HepG2 (cell line): Measurements from ENCODE around the gene STN1. TPM values are rescaled to one million over a fixed set of nuclear protein-coding genes. Genes with fewer than 3 reads are reported as not detected.

Source experiments
- ESRRA ChIP-seq: sonication (generic); formaldehyde crosslinking; IDR thresholded peaks from 2 replicates; pipeline ENCODE4 v1.5.1; 2020; ENCODE audit warnings: mild to moderate bottlenecking, low read depth, missing genetic modification reagents
- GLI4 ChIP-seq: sonication (generic); formaldehyde crosslinking; IDR thresholded peaks from 2 replicates; pipeline ENCODE4 v1.5.1; 2020; ENCODE audit warnings: missing genetic modification reagents, mild to moderate bottlenecking, moderate library complexity, borderline replicate concordance
- NR3C1 ChIP-seq: sonication (generic); formaldehyde crosslinking; IDR thresholded peaks from 2 replicates; pipeline ENCODE4 v1.4.0; 2020; ENCODE audit warnings: missing genetic modification reagents
- POGZ ChIP-seq: sonication (generic); formaldehyde crosslinking; IDR thresholded peaks from 2 replicates; pipeline ENCODE4 v1.4.0; 2020; ENCODE audit warnings: mild to moderate bottlenecking, missing genetic modification reagents
- ZFYVE20 ChIP-seq: sonication (generic); formaldehyde crosslinking; IDR thresholded peaks from 2 replicates; pipeline ENCODE4 v1.8.0; 2023; ENCODE audit warnings: low read depth, mild to moderate bottlenecking, moderate library complexity, missing genetic modification reagents, borderline replicate concordance
- ZNF24 ChIP-seq: fragments of 450-650 bp; IDR thresholded peaks from 2 replicates; pipeline ENCODE4 v1.6.1; 2017; ENCODE audit warnings: antibody characterized with exemption, mild to moderate bottlenecking
- ZNF256 ChIP-seq: sonication (generic); formaldehyde crosslinking; conservative IDR thresholded peaks from 2 replicates; pipeline ENCODE4 v1.4.0; 2020; ENCODE audit warnings: missing genetic modification reagents
- ZNF441 ChIP-seq: sonication (generic); formaldehyde crosslinking; IDR thresholded peaks from 2 replicates; pipeline ENCODE4 v1.7.0; 2021; ENCODE audit warnings: missing genetic modification reagents, borderline replicate concordance
- ZNF616 ChIP-seq: sonication (generic); formaldehyde crosslinking; IDR thresholded peaks from 2 replicates; pipeline ENCODE4 v1.5.0; 2020; ENCODE audit warnings: low read depth, mild to moderate bottlenecking, missing genetic modification reagents
- ZNF619 ChIP-seq: sonication (generic); formaldehyde crosslinking; IDR thresholded peaks from 2 replicates; pipeline ENCODE4 v1.4.0; 2020; ENCODE audit warnings: mild to moderate bottlenecking, missing genetic modification reagents
- ZNF639 ChIP-seq: conservative IDR thresholded peaks from 2 replicates; pipeline ENCODE4 v1.6.1; 2018; ENCODE audit warnings: missing genetic modification reagents
- ZNF678 ChIP-seq: sonication (generic); formaldehyde crosslinking; IDR thresholded peaks from 2 replicates; pipeline ENCODE4 v1.4.0; 2020; ENCODE audit warnings: mild to moderate bottlenecking, missing genetic modification reagents
- ZNF761 ChIP-seq: sonication (generic); formaldehyde crosslinking; conservative IDR thresholded peaks from 2 replicates; pipeline ENCODE4 v1.4.0; 2020; ENCODE audit warnings: mild to moderate bottlenecking, missing genetic modification reagents
- ZSCAN21 ChIP-seq: sonication (generic); formaldehyde crosslinking; IDR thresholded peaks from 2 replicates; pipeline ENCODE4 v1.8.0; 2022; ENCODE audit warnings: mild to moderate bottlenecking, missing genetic modification reagents, moderate library complexity, borderline replicate concordance
- polyA plus RNA-seq, 8 experiments: library from polyadenylated mRNA; depleted of rRNA in 3 of 8; stranded (reverse) in 7 of 8; unstranded in 1 of 8; fragments of >200 nt; fragmentation: Illumina TruSeq in 4 of 8; extraction: Trizol in 4 of 8; gene quantifications; 2 replicates each; pipeline versions ENCODE4 v1.2.1 to v1.2.3, GENCODE V29; 2011 to 2016; ENCODE audit warnings: low read depth in 4 of 8, missing spikeins in 1 of 8, mixed read lengths in 1 of 8; ENCODE audit not compliant: insufficient read depth in 1 of 8
- total RNA-seq, 5 experiments: library from RNA; depleted of rRNA; stranded (reverse); fragments of >200 nt; fragmentation: Illumina TruSeq; extraction: Trizol; gene quantifications; 2 replicates each; pipeline ENCODE4 v1.2.3, GENCODE V29; 2016; ENCODE audit warnings: low read depth in 1 of 5
- TF ChIP-seq, protein P1 (sequence below): sonication (generic); formaldehyde crosslinking; IDR thresholded peaks from 2 replicates; pipeline ENCODE4 v1.4.0; 2020; ENCODE audit warnings: mild to moderate bottlenecking, missing genetic modification reagents, borderline replicate concordance
- TF ChIP-seq, protein P2 (sequence below): sonication (generic); formaldehyde crosslinking; IDR thresholded peaks from 2 replicates; pipeline ENCODE4 v1.8.0; 2023; ENCODE audit warnings: mild to moderate bottlenecking, missing genetic modification reagents

Gene STN1
- total and polyA plus RNA-seq, 2 of the 13 experiments (the other 11 are each of a cell fraction or from before 2014, with no cell fraction given): 17.6 to 22.7 TPM

DNA sequence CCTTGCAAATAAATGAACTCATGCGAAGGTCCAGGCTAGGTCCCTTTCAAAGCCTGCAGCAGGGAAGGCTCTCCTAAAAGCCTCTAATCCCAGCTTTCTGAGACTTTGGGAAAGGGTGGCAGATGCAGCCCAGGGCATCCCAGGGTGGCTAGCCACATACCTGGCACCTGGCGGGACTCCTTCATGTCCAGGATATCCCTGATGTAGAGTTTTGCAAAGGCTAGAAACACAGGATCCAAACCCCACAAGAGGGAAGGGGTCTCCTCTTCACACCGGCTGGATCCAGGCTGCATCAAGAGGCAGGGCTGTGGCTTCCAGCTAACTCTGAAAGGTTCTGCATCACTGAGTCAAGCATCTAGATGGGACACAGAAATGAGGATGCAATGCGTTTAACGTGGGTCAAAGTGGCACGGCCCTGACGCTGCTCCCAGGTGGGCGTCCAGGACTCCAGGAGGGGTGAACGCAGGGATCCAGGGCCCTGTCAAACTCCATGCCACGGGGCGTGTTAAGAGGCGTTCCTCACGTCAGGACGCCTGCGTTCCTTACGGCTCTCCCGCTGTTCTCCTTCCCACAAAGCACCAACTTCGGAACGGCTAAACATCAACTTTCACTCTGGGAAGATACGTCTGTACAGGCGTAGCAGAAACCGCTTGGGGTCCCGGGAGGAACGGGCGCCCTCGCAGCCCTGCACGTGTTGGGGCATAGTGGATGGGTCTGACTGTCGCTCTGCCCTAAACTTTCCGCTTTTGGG is 507 bp downstream of the STN1 start (continued):
- TF ChIP-seq, protein P1, sequence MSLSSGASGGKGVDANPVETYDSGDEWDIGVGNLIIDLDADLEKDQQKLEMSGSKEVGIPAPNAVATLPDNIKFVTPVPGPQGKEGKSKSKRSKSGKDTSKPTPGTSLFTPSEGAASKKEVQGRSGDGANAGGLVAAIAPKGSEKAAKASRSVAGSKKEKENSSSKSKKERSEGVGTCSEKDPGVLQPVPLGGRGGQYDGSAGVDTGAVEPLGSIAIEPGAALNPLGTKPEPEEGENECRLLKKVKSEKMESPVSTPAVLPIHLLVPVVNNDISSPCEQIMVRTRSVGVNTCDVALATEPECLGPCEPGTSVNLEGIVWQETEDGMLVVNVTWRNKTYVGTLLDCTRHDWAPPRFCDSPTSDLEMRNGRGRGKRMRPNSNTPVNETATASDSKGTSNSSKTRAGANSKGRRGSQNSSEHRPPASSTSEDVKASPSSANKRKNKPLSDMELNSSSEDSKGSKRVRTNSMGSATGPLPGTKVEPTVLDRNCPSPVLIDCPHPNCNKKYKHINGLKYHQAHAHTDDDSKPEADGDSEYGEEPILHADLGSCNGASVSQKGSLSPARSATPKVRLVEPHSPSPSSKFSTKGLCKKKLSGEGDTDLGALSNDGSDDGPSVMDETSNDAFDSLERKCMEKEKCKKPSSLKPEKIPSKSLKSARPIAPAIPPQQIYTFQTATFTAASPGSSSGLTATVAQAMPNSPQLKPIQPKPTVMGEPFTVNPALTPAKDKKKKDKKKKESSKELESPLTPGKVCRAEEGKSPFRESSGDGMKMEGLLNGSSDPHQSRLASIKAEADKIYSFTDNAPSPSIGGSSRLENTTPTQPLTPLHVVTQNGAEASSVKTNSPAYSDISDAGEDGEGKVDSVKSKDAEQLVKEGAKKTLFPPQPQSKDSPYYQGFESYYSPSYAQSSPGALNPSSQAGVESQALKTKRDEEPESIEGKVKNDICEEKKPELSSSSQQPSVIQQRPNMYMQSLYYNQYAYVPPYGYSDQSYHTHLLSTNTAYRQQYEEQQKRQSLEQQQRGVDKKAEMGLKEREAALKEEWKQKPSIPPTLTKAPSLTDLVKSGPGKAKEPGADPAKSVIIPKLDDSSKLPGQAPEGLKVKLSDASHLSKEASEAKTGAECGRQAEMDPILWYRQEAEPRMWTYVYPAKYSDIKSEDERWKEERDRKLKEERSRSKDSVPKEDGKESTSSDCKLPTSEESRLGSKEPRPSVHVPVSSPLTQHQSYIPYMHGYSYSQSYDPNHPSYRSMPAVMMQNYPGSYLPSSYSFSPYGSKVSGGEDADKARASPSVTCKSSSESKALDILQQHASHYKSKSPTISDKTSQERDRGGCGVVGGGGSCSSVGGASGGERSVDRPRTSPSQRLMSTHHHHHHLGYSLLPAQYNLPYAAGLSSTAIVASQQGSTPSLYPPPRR (CRISPR knock-in tag): no peak
- TF ChIP-seq ZNF441 (CRISPR knock-in tag): 0 out of 2 replicates have a peak, but pooled peaks have one; percentile 32
- no peak; the same call in 1 of the 2 replicates for TF ChIP-seq GLI4
- TF ChIP-seq, protein P2, sequence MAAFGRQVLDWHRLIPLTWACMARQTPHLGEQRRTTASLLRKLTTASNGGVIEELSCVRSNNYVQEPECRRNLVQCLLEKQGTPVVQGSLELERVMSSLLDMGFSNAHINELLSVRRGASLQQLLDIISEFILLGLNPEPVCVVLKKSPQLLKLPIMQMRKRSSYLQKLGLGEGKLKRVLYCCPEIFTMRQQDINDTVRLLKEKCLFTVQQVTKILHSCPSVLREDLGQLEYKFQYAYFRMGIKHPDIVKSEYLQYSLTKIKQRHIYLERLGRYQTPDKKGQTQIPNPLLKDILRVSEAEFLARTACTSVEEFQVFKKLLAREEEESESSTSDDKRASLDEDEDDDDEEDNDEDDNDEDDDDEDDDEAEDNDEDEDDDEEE (CRISPR knock-in tag): peak; percentile 29; the same call in 1 of the 2 replicates
- TF ChIP-seq ZNF256 (CRISPR knock-in tag): no peak
- peak; percentile 83; the same call in 1 of the 2 replicates for TF ChIP-seq ZNF619 (CRISPR knock-in tag)
- no peak for TF ChIP-seq NR3C1
- TF ChIP-seq ZNF616 (CRISPR knock-in tag): no peak
- TF ChIP-seq ESRRA (CRISPR knock-in tag): peak; percentile 37; the same call in 1 of the 2 replicates
- peak; percentile 74; the same call in 1 of the 2 replicates for TF ChIP-seq ZSCAN21 (CRISPR knock-in tag)
- no peak for TF ChIP-seq ZNF24
- no peak for TF ChIP-seq ZNF678 (CRISPR knock-in tag)
- TF ChIP-seq ZFYVE20 (CRISPR knock-in tag): no peak
- TF ChIP-seq ZNF761 (CRISPR knock-in tag): no peak
- no peak for TF ChIP-seq ZNF639
- TF ChIP-seq POGZ (CRISPR knock-in tag): no peak
